ENCODE measurements around the gene PSPH.

PSPH gene

GRCh38 chr7:55996856-55997500 is 54.3 kb downstream of the PSPH start:
- no peak for DNase-seq (ENCODE audit: low spot score)

- DNase-seq (ENCODE audit: low spot score), result no peak
Measured at GRCh38 chr7:55992346-55992745, 58.9 kb downstream of the PSPH start.

- no peak for DNase-seq (ENCODE audit: low spot score)
Measured at GRCh38 chr7:55983537-55983936, 67.7 kb downstream of the PSPH start.

- no peak for DNase-seq (ENCODE audit: low spot score)
Measured at GRCh38 chr7:55980266-55980665, 71.0 kb downstream of the PSPH start.

- peak; percentile 46 for DNase-seq (ENCODE audit: low spot score)
Measured at GRCh38 chr7:55977831-55978230, 73.4 kb downstream of the PSPH start.

- DNase-seq (ENCODE audit: low spot score), result no peak
Measured at GRCh38 chr7:55975988-55976633, 75.1 kb downstream of the PSPH start.

- DNase-seq (ENCODE audit: low spot score), result no peak
Measured at GRCh38 chr7:55973747-55974250, 77.4 kb downstream of the PSPH start.

- DNase-seq (ENCODE audit: low spot score), result no peak
Measured at GRCh38 chr7:55970978-55971377, 80.3 kb downstream of the PSPH start.

- DNase-seq (ENCODE audit: low spot score), result no peak
Measured at GRCh38 chr7:55970561-55970960, 80.7 kb downstream of the PSPH start.

- no peak for DNase-seq (ENCODE audit: low spot score)
Measured at GRCh38 chr7:55969391-55969790, 81.9 kb downstream of the PSPH start.

GRCh38 chr7:55966851-55967250 is 84.4 kb downstream of the PSPH start:
- DNase-seq (ENCODE audit: low spot score), result no peak

- no peak for DNase-seq (ENCODE audit: low spot score)
Measured at GRCh38 chr7:55965805-55966421, 85.3 kb downstream of the PSPH start.

GRCh38 chr7:55965100-55965470 is 86.2 kb downstream of the PSPH start:
- DNase-seq (ENCODE audit: low spot score), result no peak

- peak; percentile 60 for DNase-seq (ENCODE audit: low spot score)
Measured at GRCh38 chr7:55964261-55965099, 86.8 kb downstream of the PSPH start, which contains the start of gene NIPSNAP2. NIPSNAP2 (plus strand) TSS chr7:55964585; CDS start chr7:55964610, 25 bp downstream.

GRCh38 chr7:55963584-55964168 is 87.6 kb downstream of the PSPH start:
- DNase-seq (ENCODE audit: low spot score), result no peak

- no peak for DNase-seq (ENCODE audit: low spot score)
Measured at GRCh38 chr7:55962014-55962413, 89.2 kb downstream of the PSPH start.
